Endothelial cell of umbilical vein (primary cell): ENCODE data around the gene XAGE3.

Experiments
- CTCF ChIP-seq, 2 donors: IDR thresholded peaks; 1 replicate in 1 of 2; 2 replicates in 1 of 2; pipeline ENCODE4 v1.5.1; 2011; ENCODE audit warnings: low read length in 2 of 2, mild to moderate bottlenecking in 2 of 2, moderate library complexity in 2 of 2, control low read depth in 1 of 2, inconsistent platforms in 1 of 2, low read depth in 1 of 2; ENCODE audit not compliant: insufficient read depth in 1 of 2; ENCODE audit errors: extremely low read depth in 1 of 2
- EZH2 ChIP-seq: IDR thresholded peaks from 2 replicates; pipeline ENCODE4 v1.6.1; 2012; ENCODE audit warnings: borderline replicate concordance, low read depth, mild to moderate bottlenecking, moderate library complexity, low read length, inconsistent platforms; ENCODE audit not compliant: severe bottlenecking
- FOS ChIP-seq: IDR thresholded peaks from 2 replicates; pipeline ENCODE4 v1.6.1; 2011; ENCODE audit warnings: mild to moderate bottlenecking, low read length, moderate library complexity, borderline replicate concordance; ENCODE audit not compliant: insufficient read depth
- GATA2 ChIP-seq: IDR thresholded peaks from 2 replicates; pipeline ENCODE4 v1.7.0; 2011; ENCODE audit warnings: low read depth, mild to moderate bottlenecking, moderate library complexity, mixed read lengths, low read length; ENCODE audit not compliant: insufficient read length, insufficient read depth
- JUN ChIP-seq: IDR thresholded peaks from 2 replicates; pipeline ENCODE4 v1.6.1; 2011; ENCODE audit warnings: borderline replicate concordance, low read depth; ENCODE audit not compliant: insufficient read length, insufficient read depth
- MYC ChIP-seq: IDR thresholded peaks from one replicate; pipeline ENCODE4 v1.6.1; 2011; ENCODE audit warnings: mild to moderate bottlenecking, low read depth, low read length
- POLR2A ChIP-seq: IDR thresholded peaks from 2 replicates; pipeline ENCODE4 v1.6.1; 2012; ENCODE audit warnings: low read depth, mild to moderate bottlenecking, control low read depth, low read length
- POLR2AphosphoS5 ChIP-seq: IDR thresholded peaks from 2 replicates; pipeline ENCODE4 v1.6.1; 2012; ENCODE audit warnings: low read depth, mild to moderate bottlenecking, control low read depth, low read length, moderate library complexity; ENCODE audit not compliant: insufficient read depth

GRCh38 chrX:52874661-52875060 is 6.8 kb upstream of the XAGE3 start:
- TF ChIP-seq CTCF (IDR thresholded peaks at IDR 0.05; ENCODE audit: extremely low read depth in 1 of 2, insufficient read depth in 1 of 2, low read depth in 1 of 2, low read length in 2 of 2): no peak
- TF ChIP-seq EZH2: no peak
- no peak for TF ChIP-seq POLR2AphosphoS5
- TF ChIP-seq FOS: no peak
- TF ChIP-seq POLR2A: no peak
- no peak for TF ChIP-seq MYC
- no peak for TF ChIP-seq JUN
- no peak for TF ChIP-seq GATA2
